Mesodermal cell (in vitro differentiated cells): ENCODE data around the gene CTAG2. TPM values are rescaled to one million over a fixed set of nuclear protein-coding genes. Genes with fewer than 3 reads are reported as not detected.
"Not testable (repeated sequence)": the region's sequence is repeated elsewhere in the genome, so short reads cannot be mapped to it uniquely, and the experiment has no call there.

Source experiments
- H3K27ac ChIP-seq: 2 replicates; pipeline ENCODE4 v1.7.0; 2013; ENCODE audit warnings: mild to moderate bottlenecking, low read depth, low read length, moderate library complexity; ENCODE audit not compliant: severe bottlenecking
- H3K36me3 ChIP-seq: 2 replicates; pipeline ENCODE4 v1.7.1; 2013; ENCODE audit warnings: mild to moderate bottlenecking, low read length, moderate library complexity; ENCODE audit not compliant: control insufficient read depth, insufficient read depth
- H3K4me1 ChIP-seq: one replicate; pipeline ENCODE4 v1.7.1; 2013; ENCODE audit warnings: mild to moderate bottlenecking, low read length; ENCODE audit not compliant: insufficient read depth, control insufficient read depth, poor library complexity, severe bottlenecking
- H3K4me3 ChIP-seq: 2 replicates; pipeline ENCODE4 v1.7.0; 2013; ENCODE audit warnings: low read length, control low read depth, mild to moderate bottlenecking; ENCODE audit not compliant: insufficient read depth, poor library complexity, severe bottlenecking; ENCODE audit errors: extremely low read depth
- H3K9me3 ChIP-seq: 2 replicates; pipeline ENCODE4 v1.7.1; 2013; ENCODE audit warnings: mild to moderate bottlenecking, low read length, moderate library complexity; ENCODE audit not compliant: control insufficient read depth
- WGBS, 2 experiments: methylation state at CpG; one replicate each; pipeline ENCODE4 v1.1.5; 2013; ENCODE audit warnings: missing lambda C conversion rate in 2 of 2; ENCODE audit not compliant: insufficient coverage in 2 of 2; 5-methylcytosine and 5-hydroxymethylcytosine counted together
- polyA plus RNA-seq, 2 experiments: library from polyadenylated mRNA; stranded (reverse); fragments of 50-300 nt; gene quantifications; one replicate each; pipeline ENCODE4 v1.2.3, GENCODE V29; 2013

CTAG2 gene
- polyA plus RNA-seq (2013, experiment 1 of 2) = not detected
- not detected for polyA plus RNA-seq (2013, experiment 2 of 2)

- not testable (repeated sequence) for H3K4me1 ChIP-seq, H3K4me3 ChIP-seq, H3K36me3 ChIP-seq, H3K27ac ChIP-seq, H3K9me3 ChIP-seq
- no CpG with 5 or more reads among the region's 27 CpGs for WGBS, 2 experiments
Observed at GRCh38 chrX:154653413-154653812, at the start of gene CTAG2. TSS of gene CTAG2 (minus strand) at chrX:154653579. CDS start at chrX:154653515, 64 bp downstream.

- H3K9me3 ChIP-seq = no peaks in the 10 kb centered on the region
Observed at GRCh38 chrX:154698630-154699248, 45.4 kb upstream of the CTAG2 start.

GRCh38 chrX:154696676-154697045 is 43.3 kb upstream of the CTAG2 start:
- peaks cover 5% of the 10 kb centered on the region for H3K36me3 ChIP-seq
- no CpG with 5 or more reads among the region's 1 CpG for WGBS, 2 experiments
- H3K27ac ChIP-seq = no peak overlapping the region
- no peaks in the 10 kb centered on the region for H3K4me1 ChIP-seq
- H3K4me3 ChIP-seq = no peak overlapping the region
- no peaks in the 10 kb centered on the region for H3K9me3 ChIP-seq

More at GRCh38 chrX:154698630-154699248, 45.4 kb upstream of the CTAG2 start:
- Histone ChIP-seq H3K27ac (no peak overlapping the region), H3K36me3 (peaks cover 5% of the 10 kb centered on the region), H3K4me3 (no peak overlapping the region), H3K4me1 (no peaks in the 10 kb centered on the region)
- WGBS, 2 experiments = 50 to 57% methylated on average over 1 to 3 of the region's 6 CpGs

GRCh38 chrX:154695911-154696675 is 42.7 kb upstream of the CTAG2 start:
- 83 to 100% methylated on average over 1 of the region's 8 CpGs for WGBS, 2 experiments

GRCh38 chrX:154693394-154693793 is 40.0 kb upstream of the CTAG2 start:
- WGBS, 2 experiments = 100% methylated on average over 1 of the region's 3 CpGs
- Histone ChIP-seq H3K36me3 (peaks cover 5% of the 10 kb centered on the region), H3K4me3 (no peak overlapping the region), H3K27ac (no peak overlapping the region), H3K9me3 (no peaks in the 10 kb centered on the region), H3K4me1 (no peaks in the 10 kb centered on the region)

More at GRCh38 chrX:154695911-154696675, 42.7 kb upstream of the CTAG2 start:
- H3K9me3 ChIP-seq = no peaks in the 10 kb centered on the region
- no peak overlapping the region for H3K27ac ChIP-seq
- H3K4me3 ChIP-seq = no peak overlapping the region
- H3K36me3 ChIP-seq = peaks cover 5% of the 10 kb centered on the region
- no peaks in the 10 kb centered on the region for H3K4me1 ChIP-seq

GRCh38 chrX:154690438-154690837 is 37.1 kb upstream of the CTAG2 start:
- H3K4me1 ChIP-seq, H3K27ac ChIP-seq: not testable (repeated sequence)
- WGBS, 2 experiments = no CpG with 5 or more reads among the region's 2 CpGs

GRCh38 chrX:154672084-154672483 is 18.7 kb upstream of the CTAG2 start:
- not testable (repeated sequence) for H3K4me3 ChIP-seq, H3K9me3 ChIP-seq, H3K27ac ChIP-seq, H3K36me3 ChIP-seq, H3K4me1 ChIP-seq

More at GRCh38 chrX:154690438-154690837, 37.1 kb upstream of the CTAG2 start:
- not testable (repeated sequence) for H3K9me3 ChIP-seq, H3K4me3 ChIP-seq, H3K36me3 ChIP-seq

- not testable (repeated sequence) for H3K27ac ChIP-seq, H3K36me3 ChIP-seq, H3K4me1 ChIP-seq, H3K4me3 ChIP-seq, H3K9me3 ChIP-seq
- WGBS, 2 experiments = no CpG with 5 or more reads among the region's 8 CpGs
Observed at GRCh38 chrX:154670848-154671247, 17.5 kb upstream of the CTAG2 start.

GRCh38 chrX:154661899-154662298 is 8.5 kb upstream of the CTAG2 start:
- H3K27ac ChIP-seq = no peak overlapping the region
- no peaks in the 10 kb centered on the region for H3K4me1 ChIP-seq
- H3K4me3 ChIP-seq = no peak overlapping the region
- H3K36me3 ChIP-seq = no peaks in the 10 kb centered on the region
- 50 to 95% methylated on average over 1 to 3 of the region's 7 CpGs for WGBS, 2 experiments
- H3K9me3 ChIP-seq = no peaks in the 10 kb centered on the region

- no peaks in the 10 kb centered on the region for H3K9me3 ChIP-seq
- 100% methylated on average over 1 of the region's 4 CpGs for WGBS, 2 experiments
Observed at GRCh38 chrX:154661170-154661569, 7.8 kb upstream of the CTAG2 start.

GRCh38 chrX:154660541-154660940 is 7.2 kb upstream of the CTAG2 start:
- Histone ChIP-seq H3K36me3 (no peaks in the 10 kb centered on the region), H3K27ac (no peak overlapping the region), H3K4me1 (no peaks in the 10 kb centered on the region), H3K9me3 (no peaks in the 10 kb centered on the region), H3K4me3 (no peak overlapping the region)
- 92% methylated on average over 2 of the region's 6 CpGs; no CpG with 5 or more reads in 1 of the 2 experiments for WGBS, 2 experiments

More at GRCh38 chrX:154661170-154661569, 7.8 kb upstream of the CTAG2 start:
- no peak overlapping the region for H3K4me3 ChIP-seq
- H3K27ac ChIP-seq = no peak overlapping the region
- no peaks in the 10 kb centered on the region for H3K36me3 ChIP-seq
- H3K4me1 ChIP-seq = no peaks in the 10 kb centered on the region
